ENCODE data around the gene PRICKLE1.

GRCh38 chr12:42486407-42486806 is 103.1 kb downstream of the PRICKLE1 start:
- TF ChIP-seq FOXP2 (optimal IDR thresholded peaks at IDR 0.05; ENCODE audit: borderline replicate concordance, extremely low read depth, extremely low read length, insufficient read depth) (no peak), POLR2AphosphoS5 (IDR thresholded peaks at IDR 0.05; ENCODE audit: low read depth, low read length) (no peak), SIN3A (IDR thresholded peaks at IDR 0.05; ENCODE audit: borderline replicate concordance, insufficient read depth, low read length) (no peak)
